Activated CD8-positive, alpha-beta T cell treated with anti-CD3 and anti-CD28 coated beads for 36 hours (primary cell): Measurements from ENCODE around the gene MAPK8. TPM values are rescaled to one million over a fixed set of nuclear protein-coding genes. Genes with fewer than 3 reads are reported as not detected.

Experiments used
- ATAC-seq: fragments of 200-7000 bp; cut with Tn5 transposase; one replicate; pipeline ENCODE4 v1.10.0; 2021; ENCODE audit warnings: mild to moderate bottlenecking, moderate library complexity
- CTCF ChIA-PET: fragments of 350-600 bp; sonication (Branson Sonifier 250); formaldehyde crosslinking; loops from one replicate; lab custom pipeline; 2021; ENCODE audit warnings: antibody characterized with exemption; lab: Charles Lee
- POLR2A ChIA-PET: fragments of 350-600 bp; sonication (Branson Sonifier 250); formaldehyde crosslinking; loops from one replicate; lab custom pipeline; 2021; ENCODE audit warnings: antibody characterized with exemption; lab: Charles Lee
- DNase-seq: peaks from one replicate; pipeline ENCODE4 v3.0.0-alpha.2; 2020
- H3K27ac Mint-ChIP-seq: one replicate; pipeline ENCODE4 v1.8.0; 2021; ENCODE audit warnings: mild to moderate bottlenecking, mixed read lengths
- H3K27me3 Mint-ChIP-seq: one replicate; pipeline ENCODE4 v1.8.0; 2021; ENCODE audit warnings: mixed read lengths
- H3K36me3 Mint-ChIP-seq: one replicate; pipeline ENCODE4 v1.8.0; 2021; ENCODE audit warnings: low read depth, mixed read lengths
- H3K4me1 Mint-ChIP-seq: one replicate; pipeline ENCODE4 v1.8.0; 2021; ENCODE audit warnings: low read depth, mixed read lengths
- H3K4me3 Mint-ChIP-seq: one replicate; pipeline ENCODE4 v1.8.0; 2021; ENCODE audit warnings: mild to moderate bottlenecking, moderate library complexity, mixed read lengths
- H3K9me3 Mint-ChIP-seq: one replicate; pipeline ENCODE4 v1.8.0; 2021; ENCODE audit warnings: mixed read lengths
- CTCF ChIP-seq: fragments of 200-600 bp; IDR thresholded peaks from one replicate; pipeline ENCODE4 v1.8.0; 2022; ENCODE audit warnings: antibody characterized with exemption, mild to moderate bottlenecking
- intact Hi-C: fragments of 100-400 bp; cut with micrococcal nuclease; formaldehyde crosslinking; loops from one replicate; pipeline ENCODE4 v1.10.0; 2022
- total RNA-seq, 2 experiments: library from RNA; stranded (reverse); gene quantifications; one replicate each; pipeline ENCODE4 v1.2.3, GENCODE V29; 2021

Gene MAPK8
- total RNA-seq, 2 experiments from 2014 or later: 40.5 to 41.1 TPM

- ChIA-PET POLR2A (no interaction called here), CTCF (interaction anchor here (1.0 kb wide), 1 partner anchor 90 kb away, joined by 3 read pairs; no protein-coding TSS in a partner anchor)
- no peak for TF ChIP-seq CTCF
- Mint-ChIP-seq H3K4me1 (no peaks in the 10 kb centered on the region), H3K27me3 (no peaks in the 10 kb centered on the region), H3K9me3 (no peaks in the 10 kb centered on the region), H3K27ac (no peak overlapping the region), H3K36me3 (no peaks in the 10 kb centered on the region), H3K4me3 (no peak overlapping the region)
- intact Hi-C loops: no loop called here
- ATAC-seq (no peak), DNase-seq (no peak)
Observed at GRCh38 chr10:48454302-48455054, 148.0 kb downstream of the MAPK8 start.

GRCh38 chr10:48455055-48455391 lies 148.5 kb downstream of the MAPK8 start:
- CTCF ChIA-PET: interaction anchor here (1.0 kb wide), 1 partner anchor 91 kb away, joined by 3 read pairs; no protein-coding TSS in a partner anchor
- no peak overlapping the region for H3K27ac Mint-ChIP-seq
- H3K4me1 Mint-ChIP-seq: no peaks in the 10 kb centered on the region
- POLR2A ChIA-PET: no interaction called here
- no peak for DNase-seq
- H3K27me3 Mint-ChIP-seq: no peaks in the 10 kb centered on the region
- no peak for ATAC-seq
- no peak overlapping the region for H3K4me3 Mint-ChIP-seq
- no peak for TF ChIP-seq CTCF
- H3K36me3 Mint-ChIP-seq: no peaks in the 10 kb centered on the region
- H3K9me3 Mint-ChIP-seq: no peaks in the 10 kb centered on the region
- intact Hi-C loops: no loop called here

- Mint-ChIP-seq H3K4me1 (no peaks in the 10 kb centered on the region), H3K9me3 (no peaks in the 10 kb centered on the region), H3K27ac (no peak overlapping the region), H3K27me3 (no peaks in the 10 kb centered on the region), H3K4me3 (no peak overlapping the region), H3K36me3 (no peaks in the 10 kb centered on the region)
- ChIA-PET POLR2A (no interaction called here), CTCF (interaction anchor here (1.0 kb wide), 1 partner anchor 91 kb away, joined by 3 read pairs; no protein-coding TSS in a partner anchor)
- no peak for ATAC-seq
- TF ChIP-seq CTCF: no peak
- DNase-seq: no peak
- intact Hi-C loops: no loop called here
Observed at GRCh38 chr10:48455392-48456151, 149.1 kb downstream of the MAPK8 start.

GRCh38 chr10:48456361-48456804 lies 149.9 kb downstream of the MAPK8 start:
- H3K27me3 Mint-ChIP-seq: no peaks in the 10 kb centered on the region

More at GRCh38 chr10:48456361-48456804, 149.9 kb downstream of the MAPK8 start:
- no peaks in the 10 kb centered on the region for H3K9me3 Mint-ChIP-seq
- H3K4me3 Mint-ChIP-seq: no peak overlapping the region
- TF ChIP-seq CTCF: no peak
- H3K27ac Mint-ChIP-seq: no peak overlapping the region
- DNase-seq (no peak), ATAC-seq (no peak)
- ChIA-PET CTCF (no interaction called here), POLR2A (no interaction called here)
- intact Hi-C loops: no loop called here
- no peaks in the 10 kb centered on the region for H3K4me1 Mint-ChIP-seq
- H3K36me3 Mint-ChIP-seq: no peaks in the 10 kb centered on the region
